Loucy (cell line): ENCODE measurements around the gene SDK1.

Experiments
- H2AFZ ChIP-seq: fragments of 200-600 bp; sonication (generic); 2 replicates; pipeline ENCODE4 v1.6.0; 2016; ENCODE audit warnings: antibody characterized with exemption, mild to moderate bottlenecking, low read length, moderate library complexity
- H3F3A ChIP-seq: fragments of 200-600 bp; 2 replicates; pipeline ENCODE4 v1.6.0; 2016; ENCODE audit warnings: antibody characterized with exemption, low read depth, mild to moderate bottlenecking
- H3K27me3 ChIP-seq: fragments of 200-600 bp; sonication (generic); 2 replicates; pipeline ENCODE4 v1.6.1; 2014; ENCODE audit warnings: low read length, mild to moderate bottlenecking; ENCODE audit not compliant: insufficient read depth, poor library complexity, severe bottlenecking
- H3K36me3 ChIP-seq: fragments of 200-600 bp; sonication (generic); 2 replicates; pipeline ENCODE4 v1.6.1; 2016; ENCODE audit warnings: low read length; ENCODE audit not compliant: insufficient read depth
- H3K4me1 ChIP-seq: fragments of 200-600 bp; sonication (generic); 2 replicates; pipeline ENCODE4 v1.5.1; 2014; ENCODE audit warnings: low read length, mild to moderate bottlenecking; ENCODE audit not compliant: insufficient read depth, poor library complexity, severe bottlenecking
- H3K4me2 ChIP-seq: fragments of 200-600 bp; sonication (generic); 2 replicates; pipeline ENCODE4 v1.6.0; 2014; ENCODE audit warnings: antibody characterized with exemption, low read length, low read depth, mild to moderate bottlenecking; ENCODE audit not compliant: poor library complexity, severe bottlenecking
- H3K4me3 ChIP-seq: fragments of 200-600 bp; sonication (generic); 2 replicates; pipeline ENCODE4 v1.5.1; 2014; ENCODE audit warnings: low read length, mild to moderate bottlenecking, mixed read lengths; ENCODE audit not compliant: poor library complexity, severe bottlenecking
- H3K79me2 ChIP-seq: fragments of 200-600 bp; sonication (generic); 2 replicates; pipeline ENCODE4 v1.6.1; 2014; ENCODE audit warnings: low read length; ENCODE audit not compliant: insufficient read depth
- H3K9ac ChIP-seq: fragments of 200-600 bp; sonication (generic); 2 replicates; pipeline ENCODE4 v1.6.0; 2014; ENCODE audit warnings: mild to moderate bottlenecking, low read depth, low read length, moderate library complexity; ENCODE audit not compliant: poor library complexity, severe bottlenecking
- H3K9me2 ChIP-seq: fragments of 200-600 bp; sonication (generic); replicated peaks from 2 replicates; pipeline ENCODE4 v1.6.1; 2016; ENCODE audit warnings: low read depth, low read length, mixed read lengths
- H3K9me3 ChIP-seq: fragments of 200-600 bp; sonication (generic); 2 replicates; pipeline ENCODE4 v1.6.1; 2014; ENCODE audit warnings: mild to moderate bottlenecking, antibody characterized with exemption, low read length, low read depth; ENCODE audit not compliant: insufficient read depth
- H4K20me1 ChIP-seq: fragments of 200-600 bp; sonication (generic); 2 replicates; pipeline ENCODE4 v1.6.0; 2014; ENCODE audit warnings: antibody characterized with exemption, low read length, mild to moderate bottlenecking; ENCODE audit not compliant: insufficient read depth, poor library complexity, severe bottlenecking
- EZH2phosphoT487 ChIP-seq: fragments of 200-600 bp; IDR thresholded peaks from 2 replicates; pipeline ENCODE4 v1.6.1; 2018; ENCODE audit warnings: antibody characterized with exemption, mild to moderate bottlenecking, moderate library complexity, borderline replicate concordance
- TF ChIP-seq, protein P1 (sequence below): fragments of 200-600 bp; sonication (generic); conservative IDR thresholded peaks from 2 replicates; pipeline ENCODE4 v1.5.1; 2014; ENCODE audit warnings: mild to moderate bottlenecking, antibody characterized with exemption, low read length

SDK1 gene

DNA sequence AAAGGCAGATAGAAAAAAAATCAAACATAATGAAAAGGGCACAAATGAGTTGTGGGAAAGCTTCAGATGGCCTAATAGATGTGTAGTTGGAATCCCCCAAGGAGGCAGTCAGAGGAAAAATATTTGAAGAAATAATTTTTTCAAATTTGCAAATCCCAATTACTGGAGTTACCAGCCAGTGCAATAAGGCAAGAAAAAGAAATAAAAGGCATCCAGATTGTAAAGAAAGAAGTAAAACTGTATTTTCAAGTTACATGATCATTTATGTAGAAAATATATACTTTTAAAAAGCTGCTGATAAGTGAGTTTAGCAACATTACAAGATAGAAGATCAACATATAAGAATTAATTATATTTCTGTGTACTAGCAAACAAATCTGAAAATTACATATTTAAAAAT lies 329.0 kb downstream of the SDK1 start:
- Histone ChIP-seq H3K9ac (no peak overlapping the region), H3K4me3 (no peak overlapping the region), H2AFZ (no peak overlapping the region), H3K79me2 (no peaks in the 10 kb centered on the region), H3K27me3 (no peaks in the 10 kb centered on the region), H3K9me3 (no peaks in the 10 kb centered on the region; the same call in none of the 2 replicates), H3K4me1 (no peaks in the 10 kb centered on the region), H3K4me2 (no peak overlapping the region), H4K20me1 (no peaks in the 10 kb centered on the region), H3K9me2 (no peaks in the 10 kb centered on the region), H3K36me3 (no peaks in the 10 kb centered on the region), H3F3A (no peaks in the 10 kb centered on the region)
- TF ChIP-seq, protein P1, sequence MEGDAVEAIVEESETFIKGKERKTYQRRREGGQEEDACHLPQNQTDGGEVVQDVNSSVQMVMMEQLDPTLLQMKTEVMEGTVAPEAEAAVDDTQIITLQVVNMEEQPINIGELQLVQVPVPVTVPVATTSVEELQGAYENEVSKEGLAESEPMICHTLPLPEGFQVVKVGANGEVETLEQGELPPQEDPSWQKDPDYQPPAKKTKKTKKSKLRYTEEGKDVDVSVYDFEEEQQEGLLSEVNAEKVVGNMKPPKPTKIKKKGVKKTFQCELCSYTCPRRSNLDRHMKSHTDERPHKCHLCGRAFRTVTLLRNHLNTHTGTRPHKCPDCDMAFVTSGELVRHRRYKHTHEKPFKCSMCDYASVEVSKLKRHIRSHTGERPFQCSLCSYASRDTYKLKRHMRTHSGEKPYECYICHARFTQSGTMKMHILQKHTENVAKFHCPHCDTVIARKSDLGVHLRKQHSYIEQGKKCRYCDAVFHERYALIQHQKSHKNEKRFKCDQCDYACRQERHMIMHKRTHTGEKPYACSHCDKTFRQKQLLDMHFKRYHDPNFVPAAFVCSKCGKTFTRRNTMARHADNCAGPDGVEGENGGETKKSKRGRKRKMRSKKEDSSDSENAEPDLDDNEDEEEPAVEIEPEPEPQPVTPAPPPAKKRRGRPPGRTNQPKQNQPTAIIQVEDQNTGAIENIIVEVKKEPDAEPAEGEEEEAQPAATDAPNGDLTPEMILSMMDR = no peak
- no peak for TF ChIP-seq EZH2phosphoT487

DNA sequence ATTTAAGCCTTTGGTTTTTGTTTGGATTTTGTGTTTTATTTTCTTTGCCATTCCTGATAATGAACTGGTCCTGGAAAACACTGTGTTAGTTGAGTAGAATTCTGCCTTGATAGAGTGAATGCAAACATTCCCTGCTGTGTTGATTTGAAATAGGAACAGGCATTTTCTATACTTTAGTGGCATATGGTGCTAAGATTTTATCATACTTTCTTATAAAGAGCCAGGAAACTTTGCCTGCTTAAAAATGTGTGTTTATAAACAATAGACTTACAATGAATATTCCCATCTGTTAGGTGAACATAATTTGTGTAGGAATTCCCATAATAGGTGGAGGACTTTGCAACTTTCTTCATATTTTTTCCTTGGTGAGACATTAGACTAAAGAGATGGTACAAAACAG lies 333.3 kb downstream of the SDK1 start:
- Histone ChIP-seq H3K9ac (no peak overlapping the region), H3K4me3 (no peak overlapping the region), H3K36me3 (no peaks in the 10 kb centered on the region), H3K9me2 (no peaks in the 10 kb centered on the region), H3K4me1 (no peaks in the 10 kb centered on the region), H2AFZ (no peak overlapping the region), H3K27me3 (no peaks in the 10 kb centered on the region), H3K79me2 (no peaks in the 10 kb centered on the region), H3F3A (no peaks in the 10 kb centered on the region), H3K4me2 (no peak overlapping the region), H3K9me3 (no peaks in the 10 kb centered on the region; the same call in 1 of the 2 replicates), H4K20me1 (no peaks in the 10 kb centered on the region)
- TF ChIP-seq, protein P1 = no peak
- TF ChIP-seq EZH2phosphoT487 = no peak

DNA sequence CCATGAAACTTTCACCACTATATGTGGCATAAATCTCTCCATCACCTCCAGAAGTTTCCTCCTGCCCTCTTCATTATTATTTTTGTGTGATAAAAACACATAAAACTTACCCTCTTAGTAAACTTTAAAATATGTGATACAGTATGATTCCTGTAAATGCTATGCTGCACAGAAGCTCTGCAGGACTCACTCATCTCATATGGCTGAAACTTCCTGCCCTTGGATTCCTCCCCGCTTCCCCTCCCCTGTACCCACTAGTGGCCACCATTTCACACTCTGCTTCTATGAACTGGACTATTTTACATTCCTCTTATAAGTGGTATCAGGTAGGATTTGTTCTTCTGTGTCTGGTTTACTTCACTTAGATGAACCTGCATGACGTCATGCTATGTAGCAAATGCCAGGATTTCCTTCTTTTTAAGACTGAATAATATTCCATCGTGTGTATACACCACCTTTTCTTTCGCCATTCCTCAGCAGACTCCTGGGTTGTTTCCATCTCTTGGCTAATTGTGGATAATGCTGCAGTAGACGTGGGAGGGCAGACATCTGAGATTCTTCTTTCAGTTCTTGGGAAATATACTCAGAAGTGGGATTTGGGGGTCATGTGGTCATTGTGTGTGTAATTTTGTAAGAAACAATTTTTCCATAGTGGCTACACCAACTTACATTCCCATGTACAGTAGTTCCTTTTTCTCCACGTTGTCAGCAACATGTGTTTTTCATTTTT lies 335.2 kb downstream of the SDK1 start:
- H3K36me3 ChIP-seq = no peaks in the 10 kb centered on the region
- H3K79me2 ChIP-seq = no peaks in the 10 kb centered on the region
- H4K20me1 ChIP-seq = no peaks in the 10 kb centered on the region
- no peak overlapping the region for H3K9ac ChIP-seq
- H3K9me3 ChIP-seq = no peaks in the 10 kb centered on the region
- no peak overlapping the region for H3K4me2 ChIP-seq
- no peaks in the 10 kb centered on the region for H3F3A ChIP-seq
- H3K27me3 ChIP-seq = no peaks in the 10 kb centered on the region
- TF ChIP-seq, protein P1 = no peak
- TF ChIP-seq EZH2phosphoT487 = no peak
- no peak overlapping the region for H3K4me3 ChIP-seq
- no peak overlapping the region for H2AFZ ChIP-seq
- no peaks in the 10 kb centered on the region for H3K9me2 ChIP-seq
- no peaks in the 10 kb centered on the region for H3K4me1 ChIP-seq
